ENCODE measurements around the gene TMTC4. TPM values are rescaled to one million over a fixed set of nuclear protein-coding genes. Genes with fewer than 3 reads are reported as not detected.

Gene TMTC4
- total RNA-seq, 2 experiments from 2014 or later, result 13.5 to 19.0 TPM

DNA sequence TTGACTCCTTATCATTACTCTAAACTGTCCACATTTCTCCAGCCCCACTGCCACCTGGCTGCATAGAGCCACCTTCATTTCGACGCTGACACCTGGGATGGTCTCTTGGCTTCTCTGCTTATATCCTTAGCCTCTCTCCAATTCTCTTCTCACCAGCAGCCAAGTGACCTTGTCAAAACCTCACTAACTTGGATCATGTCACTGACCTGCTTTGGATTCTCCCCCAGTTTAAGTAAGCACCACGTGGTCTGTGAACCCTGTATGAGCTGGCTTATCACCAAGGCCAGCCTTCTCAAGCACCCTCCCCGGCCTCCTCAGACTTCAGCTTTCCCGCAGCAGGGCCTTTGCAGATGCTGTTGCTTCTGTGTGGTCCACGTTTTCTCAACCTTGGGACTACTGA is 73.7 kb downstream of the TMTC4 start:
- Mint-ChIP-seq H3K27ac (no peak overlapping the region), H3K4me3 (no peak overlapping the region), H3K9me3 (ENCODE audit: low read depth) (no peaks in the 10 kb centered on the region), H3K36me3 (ENCODE audit: low read depth) (peaks cover 2% of the 10 kb centered on the region), H3K27me3 (no peaks in the 10 kb centered on the region), H3K4me1 (no peaks in the 10 kb centered on the region)
- ATAC-seq (no peak), DNase-seq (no peak)
- intact Hi-C loops (cut with DNase I, micrococcal nuclease), result no loop called here
- ChIA-PET POLR2A (no interaction called here), CTCF (no interaction called here)

GRCh38 chr13:100600461-100600860 is 74.1 kb downstream of the TMTC4 start:
- Mint-ChIP-seq H3K36me3 (ENCODE audit: low read depth) (no peaks in the 10 kb centered on the region), H3K27me3 (no peaks in the 10 kb centered on the region), H3K4me1 (no peaks in the 10 kb centered on the region), H3K9me3 (ENCODE audit: low read depth) (no peaks in the 10 kb centered on the region), H3K27ac (no peak overlapping the region), H3K4me3 (no peak overlapping the region)
- POLR2A ChIA-PET, result no interaction called here
- no peak for ATAC-seq
- intact Hi-C loops (cut with DNase I, micrococcal nuclease), result no loop called here
- CTCF ChIA-PET, result no interaction called here
- DNase-seq, result no peak

DNA sequence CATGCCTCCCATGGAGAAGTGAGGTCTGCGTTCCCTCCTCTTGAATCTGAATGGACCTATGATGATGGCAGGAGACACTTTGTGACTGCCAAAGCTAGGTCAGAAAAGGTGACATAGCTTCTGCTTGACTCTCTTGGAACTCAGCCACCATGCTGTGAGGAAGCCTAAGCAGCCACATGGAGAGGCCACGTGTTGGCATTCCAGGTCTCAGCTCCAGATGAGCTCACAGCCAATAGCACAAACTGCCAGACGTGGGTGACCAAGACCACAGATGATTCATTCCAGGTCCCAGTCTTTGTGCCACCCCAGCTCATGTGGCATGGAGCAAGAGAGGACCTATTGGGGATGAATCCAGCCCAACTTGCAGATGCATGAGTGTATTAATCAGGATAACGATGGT is 77.3 kb downstream of the TMTC4 start:
- no peak overlapping the region for H3K27ac Mint-ChIP-seq
- intact Hi-C loops (cut with DNase I, micrococcal nuclease), result no loop called here
- ChIA-PET CTCF (interaction anchor here (2.1 kb wide), 1 partner anchor 25 kb away, joined by 7 read pairs; no protein-coding TSS in a partner anchor), POLR2A (no interaction called here)
- H3K4me1 Mint-ChIP-seq, result no peaks in the 10 kb centered on the region
- no peak for ATAC-seq
- no peak overlapping the region for H3K4me3 Mint-ChIP-seq
- DNase-seq, result no peak
- H3K36me3 Mint-ChIP-seq (ENCODE audit: low read depth), result no peaks in the 10 kb centered on the region
- no peaks in the 10 kb centered on the region for H3K9me3 Mint-ChIP-seq (ENCODE audit: low read depth)
- H3K27me3 Mint-ChIP-seq, result no peaks in the 10 kb centered on the region

DNA sequence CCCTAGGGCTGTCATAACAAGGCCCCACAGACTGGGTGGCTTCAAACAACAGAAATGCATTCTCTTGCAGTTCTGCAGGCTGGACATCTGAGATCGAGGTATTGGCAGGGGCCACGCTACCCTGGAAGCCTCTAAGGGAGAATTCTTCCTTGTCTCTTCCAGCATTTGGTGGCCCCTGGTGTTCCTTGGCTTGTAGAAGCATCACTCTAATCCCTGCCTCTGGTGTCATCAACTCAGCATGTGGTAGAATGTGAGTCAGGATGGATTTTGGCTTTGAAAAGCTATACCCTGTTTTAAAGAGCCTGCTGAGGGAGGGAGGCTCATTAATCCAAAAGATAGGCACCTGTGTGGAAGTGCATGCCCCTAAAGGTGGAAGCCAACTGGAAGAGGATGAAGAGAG is 78.1 kb downstream of the TMTC4 start:
- ChIA-PET CTCF (interaction anchor here (2.1 kb wide), 1 partner anchor 24 kb away, joined by 7 read pairs; no protein-coding TSS in a partner anchor), POLR2A (no interaction called here)
- ATAC-seq, result no peak
- Mint-ChIP-seq H3K9me3 (ENCODE audit: low read depth) (no peaks in the 10 kb centered on the region), H3K27me3 (no peaks in the 10 kb centered on the region), H3K36me3 (ENCODE audit: low read depth) (no peaks in the 10 kb centered on the region), H3K4me1 (no peaks in the 10 kb centered on the region), H3K4me3 (no peak overlapping the region), H3K27ac (no peak overlapping the region)
- DNase-seq, result no peak
- intact Hi-C loops (cut with DNase I, micrococcal nuclease), result no loop called here

- Mint-ChIP-seq H3K9me3 (ENCODE audit: low read depth) (no peaks in the 10 kb centered on the region), H3K27me3 (no peaks in the 10 kb centered on the region), H3K27ac (no peak overlapping the region), H3K36me3 (ENCODE audit: low read depth) (no peaks in the 10 kb centered on the region), H3K4me3 (no peak overlapping the region), H3K4me1 (no peaks in the 10 kb centered on the region)
- POLR2A ChIA-PET, result interaction anchor here (0.7 kb wide), 1 partner anchor 21 kb away, joined by 3 read pairs; no protein-coding TSS in a partner anchor
- intact Hi-C loops (cut with DNase I, micrococcal nuclease), result no loop called here
- ATAC-seq (no peak), DNase-seq (no peak)
- CTCF ChIA-PET, result interaction anchor here (0.8 to 0.9 kb wide), 2 partner anchors 8 to 10 kb away, joined by 3 read pairs; no protein-coding TSS in a partner anchor
These were observed 79.9 kb downstream of the TMTC4 start for GRCh38 chr13:100594731-100595130.

- intact Hi-C loops (cut with DNase I, micrococcal nuclease), result no loop called here
- CTCF ChIA-PET, result interaction anchor here (0.8 to 0.9 kb wide), 2 partner anchors 8 to 11 kb away, joined by 3 read pairs; no protein-coding TSS in a partner anchor
- no peaks in the 10 kb centered on the region for H3K27me3 Mint-ChIP-seq
- ATAC-seq (no peak), DNase-seq (no peak)
- no peak overlapping the region for H3K27ac Mint-ChIP-seq
- POLR2A ChIA-PET, result interaction anchor here (0.7 kb wide), 1 partner anchor 21 kb away, joined by 3 read pairs; no protein-coding TSS in a partner anchor
- H3K4me1 Mint-ChIP-seq, result no peaks in the 10 kb centered on the region
- H3K36me3 Mint-ChIP-seq (ENCODE audit: low read depth), result no peaks in the 10 kb centered on the region
- no peak overlapping the region for H3K4me3 Mint-ChIP-seq
- H3K9me3 Mint-ChIP-seq (ENCODE audit: low read depth), result no peaks in the 10 kb centered on the region
These were observed 80.3 kb downstream of the TMTC4 start for GRCh38 chr13:100594255-100594654.

DNA sequence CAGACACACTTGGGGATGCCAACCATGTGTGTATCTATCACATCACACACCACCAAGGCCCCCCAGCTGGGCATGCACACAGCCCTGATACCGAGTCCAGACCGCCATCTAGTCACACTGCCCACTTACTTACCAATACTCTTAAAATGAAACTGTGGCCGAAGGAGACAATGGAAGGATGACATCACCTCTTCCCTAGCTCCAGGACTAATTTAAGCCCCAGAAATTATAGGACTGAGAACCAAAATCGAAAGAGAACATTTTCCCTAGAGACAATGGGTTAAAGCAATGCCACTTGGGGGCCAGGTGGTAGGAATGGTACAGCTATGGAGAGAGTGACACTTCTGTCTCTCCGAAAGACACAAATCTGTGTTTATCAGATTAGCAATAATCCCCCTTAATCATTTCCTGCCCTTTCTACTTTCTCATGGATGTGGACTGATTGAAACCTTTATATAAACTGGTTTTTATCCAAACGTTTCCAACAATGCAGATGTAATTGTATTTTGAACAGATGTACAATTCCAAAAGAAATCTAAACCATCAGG is 85.3 kb downstream of the TMTC4 start:
- Mint-ChIP-seq H3K9me3 (ENCODE audit: low read depth) (no peaks in the 10 kb centered on the region), H3K4me1 (peaks cover 35% of the 10 kb centered on the region), H3K27me3 (no peaks in the 10 kb centered on the region), H3K27ac (peak overlapping the region; percentile 33), H3K36me3 (ENCODE audit: low read depth) (no peaks in the 10 kb centered on the region), H3K4me3 (peak overlapping the region; percentile 42)
- no peak for DNase-seq
- CTCF ChIA-PET, result interaction anchor here (1.1 to 12.5 kb wide), 3 partner anchors 10 to 74 kb away, joined by 4 to 94 read pairs (median 6); no protein-coding TSS in a partner anchor
- intact Hi-C loops (cut with DNase I, micrococcal nuclease), result loop anchor here (2.0 to 5.0 kb wide), 3 partner anchors 83 to 1090 kb away; partner anchors contain the start of gene TMTC4 (in 1 of the 2)
- no peak for ATAC-seq
- POLR2A ChIA-PET, result no interaction called here

- Mint-ChIP-seq H3K9me3 (ENCODE audit: low read depth) (no peaks in the 10 kb centered on the region), H3K27me3 (no peaks in the 10 kb centered on the region), H3K4me3 (peak within 1 kb of the TSS; percentile 75), H3K4me1 (peaks cover 37% of the 10 kb centered on the region), H3K36me3 (ENCODE audit: low read depth) (no peaks in the 10 kb centered on the region), H3K27ac (peak within 1 kb of the TSS; percentile 86)
- ChIA-PET POLR2A (no interaction called here), CTCF (interaction anchor here (0.6 to 12.5 kb wide), 7 partner anchors 11 to 539 kb away, joined by 3 to 94 read pairs (median 4); partner anchors contain the start of gene TMTC4)
- DNase-seq, result peak; percentile 90
- intact Hi-C loops (cut with DNase I, micrococcal nuclease), result loop anchor here (1.0 to 5.0 kb wide), 5 partner anchors 84 to 1090 kb away; partner anchors contain the start of genes TMTC4 (in 2 of the 2) and CLYBL (in 1 of the 2)
- peak; percentile 94 for ATAC-seq
These were observed 86.0 kb downstream of the TMTC4 start, which contains the start of gene GGACT for GRCh38 chr13:100588331-100589177. GGACT (minus strand) TSS chr13:100588789; CDS start chr13:100532591, 56,198 bp downstream.

- no peaks in the 10 kb centered on the region for H3K27me3 Mint-ChIP-seq
- H3K9me3 Mint-ChIP-seq (ENCODE audit: low read depth), result no peaks in the 10 kb centered on the region
- H3K4me1 Mint-ChIP-seq, result peaks cover 42% of the 10 kb centered on the region
- DNase-seq (peak; percentile 24), ATAC-seq (no peak)
- ChIA-PET CTCF (interaction anchor here (0.6 to 12.5 kb wide), 4 partner anchors 11 to 90 kb away, joined by 3 to 94 read pairs (median 3); no protein-coding TSS in a partner anchor), POLR2A (no interaction called here)
- H3K36me3 Mint-ChIP-seq (ENCODE audit: low read depth), result peaks cover 7% of the 10 kb centered on the region
- intact Hi-C loops (cut with DNase I, micrococcal nuclease), result loop anchor here (5.0 kb wide), 2 partner anchors 87 to 928 kb away; partner anchors contain the start of gene TMTC4 (in 1 of the 2)
- peak overlapping the region; percentile 33 for H3K27ac Mint-ChIP-seq
- H3K4me3 Mint-ChIP-seq, result no peak overlapping the region
These were observed 89.7 kb downstream of the TMTC4 start for GRCh38 chr13:100584896-100585295.

- H3K4me3 Mint-ChIP-seq, result no peak overlapping the region
- DNase-seq (no peak), ATAC-seq (peak; percentile 60)
- no peaks in the 10 kb centered on the region for H3K27me3 Mint-ChIP-seq
- no peaks in the 10 kb centered on the region for H3K9me3 Mint-ChIP-seq (ENCODE audit: low read depth)
- H3K36me3 Mint-ChIP-seq (ENCODE audit: low read depth), result peaks cover 9% of the 10 kb centered on the region
- no peak overlapping the region for H3K27ac Mint-ChIP-seq
- POLR2A ChIA-PET, result no interaction called here
- CTCF ChIA-PET, result interaction anchor here (12.5 kb wide), 1 partner anchor 8 kb away, joined by 94 read pairs; no protein-coding TSS in a partner anchor
- intact Hi-C loops (cut with DNase I, micrococcal nuclease), result no loop called here
- H3K4me1 Mint-ChIP-seq, result peaks cover 21% of the 10 kb centered on the region
These were observed 93.1 kb downstream of the TMTC4 start for GRCh38 chr13:100581504-100581903.

GRCh38 chr13:100581030-100581429 is 93.6 kb downstream of the TMTC4 start:
- POLR2A ChIA-PET, result no interaction called here
- intact Hi-C loops (cut with DNase I, micrococcal nuclease), result no loop called here
- Mint-ChIP-seq H3K36me3 (ENCODE audit: low read depth) (peaks cover 10% of the 10 kb centered on the region), H3K4me3 (no peak overlapping the region), H3K27me3 (no peaks in the 10 kb centered on the region), H3K9me3 (ENCODE audit: low read depth) (no peaks in the 10 kb centered on the region), H3K27ac (no peak overlapping the region), H3K4me1 (peaks cover 20% of the 10 kb centered on the region)
- CTCF ChIA-PET, result no interaction called here
- ATAC-seq (no peak), DNase-seq (no peak)

Measured in activated CD4-positive, alpha-beta T cell treated with anti-CD3 and anti-CD28 coated beads for 36 hours (primary cell).